Right cardiac atrium (tissue), 5 donors: ENCODE measurements around the gene GSTM4. TPM values are rescaled to one million over a fixed set of nuclear protein-coding genes. Genes with fewer than 3 reads are reported as not detected.

ENCODE experiments used
- ATAC-seq, 2 donors: fragments of 200-7000 bp; cut with Tn5 transposase; one replicate each; pipeline versions ENCODE4 v1.8.0 to v1.9.1; 2020; ENCODE audit warnings: moderate library complexity in 2 of 2, mild to moderate bottlenecking in 1 of 2
- DNase-seq, 3 donors: peaks; one replicate each; pipeline ENCODE4 v3.0.0-alpha.2; 2020
- H3K27ac ChIP-seq: one replicate; pipeline ENCODE4 v1.5.1; 2013; ENCODE audit warnings: mild to moderate bottlenecking, low read length, control low read depth, moderate library complexity
- H3K27me3 ChIP-seq: one replicate; pipeline ENCODE4 v1.6.1; 2013; ENCODE audit not compliant: control insufficient read depth, insufficient read depth
- H3K4me1 ChIP-seq: one replicate; pipeline ENCODE4 v1.6.1; 2013; ENCODE audit warnings: low read length; ENCODE audit not compliant: control insufficient read depth, insufficient read depth
- H3K4me3 ChIP-seq: one replicate; pipeline ENCODE4 v1.5.1; 2013; ENCODE audit warnings: low read length, control low read depth
- H3K9me3 ChIP-seq: one replicate; pipeline ENCODE4 v1.6.1; 2013; ENCODE audit warnings: low read length; ENCODE audit not compliant: control insufficient read depth
- WGBS: extraction: QIAGEN DNeasy Blood & Tissue Kit; methylation state at CpG from one replicate; pipeline ENCODE4 v1.1.7; 2013; 5-methylcytosine and 5-hydroxymethylcytosine counted together
- intact Hi-C, 4 donors: fragments of 100-400 bp; cut with DNase I; formaldehyde crosslinking; loops; one replicate each; pipeline versions ENCODE4 v1.11.0 to v1.14.0; 2022 to 2023
- polyA plus RNA-seq: library from polyadenylated mRNA; stranded (reverse); fragments of 200-250 nt; gene quantifications from one replicate; pipeline ENCODE4 v1.2.3, GENCODE V29; 2013
- total RNA-seq, 4 donors: library from RNA; stranded (reverse); fragmentation: NEBNext Ultra II Directional; extraction: Animal tissue kit (Norgen Biotek cat#: 25700); gene quantifications; one replicate each; pipeline ENCODE4 v1.2.1, GENCODE V29; 2021
- donor health status: healthy with polysubstance abuse.
- donor health status: DM: no; HTN: yes; CAD: no.
- donor health status: DM: no; HTN: no; CAD: no.
- donor health status: DM: no; HTN: yes; CAD: no; lungs with severe emphysema.
- donor health status: DM: yes; HTN: yes; CAD: no.

GSTM4 gene
- total and polyA plus RNA-seq, 5 donors, result 31.2 to 57.8 (median 41.5) TPM

DNA sequence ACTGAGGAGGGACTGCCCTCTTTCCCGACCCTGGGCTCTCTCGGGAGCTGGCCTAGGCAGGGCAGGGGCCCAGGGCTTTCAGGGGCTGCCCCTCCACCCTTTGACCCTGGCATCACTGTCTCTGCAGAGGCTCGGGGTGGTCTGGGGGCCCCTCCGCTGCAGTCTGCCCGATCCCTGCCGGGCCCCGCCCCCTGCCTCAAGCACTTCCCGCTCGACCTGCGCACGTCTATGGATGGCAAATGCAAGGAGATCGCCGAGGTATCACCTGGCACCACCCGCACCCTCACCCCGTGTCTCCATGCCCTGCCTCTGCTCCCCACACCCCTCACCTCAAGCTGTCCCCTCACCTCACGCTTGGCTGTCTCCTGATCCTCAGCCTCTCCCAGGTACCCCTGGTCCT, 30.7 kb upstream of the GSTM4 start:
- DNase-seq (no peak), ATAC-seq (no peak)
- Histone ChIP-seq H3K4me1 (peaks cover 6% of the 10 kb centered on the region), H3K27ac (no peak overlapping the region), H3K9me3 (no peaks in the 10 kb centered on the region), H3K4me3 (no peak overlapping the region), H3K27me3 (no peaks in the 10 kb centered on the region)
- 83% methylated on average over 16 of the region's 16 CpGs for whole genome bisulfite sequencing
- intact Hi-C loops, result no loop called here

DNA sequence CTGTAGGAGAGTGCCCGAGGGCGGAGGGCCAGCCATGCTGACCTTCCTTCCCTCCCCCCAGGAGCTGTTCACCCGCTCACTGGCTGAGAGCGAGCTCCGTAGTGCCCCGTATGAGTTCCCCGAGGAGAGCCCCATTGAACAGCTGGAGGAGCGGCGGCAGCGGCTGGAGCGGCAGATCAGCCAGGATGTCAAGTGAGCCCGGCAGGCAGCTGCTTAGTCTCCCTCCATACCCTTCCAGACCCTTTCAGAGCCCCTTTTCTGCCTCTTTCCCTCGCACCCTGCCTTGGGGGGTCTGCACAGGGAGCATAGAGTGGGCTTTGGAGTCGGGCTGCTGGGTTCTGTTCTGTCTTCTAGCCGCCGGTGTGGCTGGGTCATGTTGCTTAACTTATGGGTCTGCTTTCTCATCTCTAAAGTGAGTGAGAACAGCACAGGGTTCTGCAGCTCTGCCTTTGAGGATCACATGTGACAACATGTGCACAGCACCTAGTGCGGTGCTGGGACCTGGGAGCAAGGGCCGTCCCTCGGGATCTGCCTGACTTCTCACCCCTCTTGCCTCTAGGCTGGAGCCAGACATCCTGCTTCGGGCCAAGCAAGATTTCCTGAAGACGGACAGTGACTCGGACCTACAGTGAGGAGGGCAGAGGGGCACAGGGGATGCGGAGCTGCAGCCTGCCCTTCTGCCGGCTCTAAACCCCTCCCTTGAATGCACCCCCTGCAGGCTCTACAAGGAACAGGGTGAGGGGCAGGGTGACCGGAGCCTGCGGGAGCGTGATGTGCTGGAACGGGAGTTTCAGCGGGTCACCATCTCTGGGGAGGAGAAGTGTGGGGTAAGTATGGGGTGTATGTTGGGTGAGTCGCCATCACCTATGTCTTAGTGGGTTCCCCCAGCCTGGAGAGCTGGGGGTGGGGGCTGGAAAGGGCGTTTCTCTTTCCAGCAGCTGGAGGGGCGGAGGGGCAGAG, 30.0 kb upstream of the GSTM4 start:
- H3K27me3 ChIP-seq, result no peaks in the 10 kb centered on the region
- H3K4me3 ChIP-seq, result no peak overlapping the region
- no peak overlapping the region for H3K27ac ChIP-seq
- intact Hi-C loops, result no loop called here
- no peaks in the 10 kb centered on the region for H3K9me3 ChIP-seq
- DNase-seq, result peak in 2 of 3 donors; percentile 64 to 67
- peaks cover 6% of the 10 kb centered on the region for H3K4me1 ChIP-seq
- 72% methylated on average over 32 of the region's 32 CpGs for WGBS
- no peak for ATAC-seq

DNA sequence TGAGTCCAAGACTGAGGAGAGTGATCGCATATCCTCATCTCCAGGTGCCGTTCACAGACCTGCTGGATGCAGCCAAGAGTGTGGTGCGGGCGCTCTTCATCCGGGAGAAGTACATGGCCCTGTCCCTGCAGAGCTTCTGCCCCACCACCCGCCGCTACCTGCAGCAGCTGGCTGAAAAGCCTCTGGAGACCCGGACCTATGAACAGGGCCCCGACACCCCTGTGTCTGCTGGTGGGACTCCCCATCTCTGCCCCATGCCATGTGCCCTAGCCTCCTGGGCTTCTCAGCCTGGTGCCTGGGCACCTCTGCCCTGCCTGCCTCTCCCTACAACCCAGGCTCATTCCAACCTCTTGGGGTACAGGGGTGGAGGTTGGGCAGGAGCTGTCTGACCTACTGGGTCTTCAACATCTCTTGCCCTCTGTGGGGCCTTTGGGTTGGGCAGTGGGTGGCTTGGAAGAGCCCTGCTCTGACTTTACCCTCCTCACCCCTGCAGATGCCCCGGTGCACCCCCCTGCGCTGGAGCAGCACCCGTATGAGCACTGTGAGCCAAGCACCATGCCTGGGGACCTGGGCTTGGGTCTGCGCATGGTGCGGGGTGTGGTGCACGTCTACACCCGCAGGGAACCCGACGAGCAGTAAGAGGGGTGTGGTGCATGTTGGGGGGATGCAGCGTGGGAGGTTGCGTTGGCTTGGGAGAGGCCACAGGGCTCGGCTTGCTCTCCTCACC, 29.1 kb upstream of the GSTM4 start:
- WGBS, result 95% methylated on average over 21 of the region's 21 CpGs

DNA sequence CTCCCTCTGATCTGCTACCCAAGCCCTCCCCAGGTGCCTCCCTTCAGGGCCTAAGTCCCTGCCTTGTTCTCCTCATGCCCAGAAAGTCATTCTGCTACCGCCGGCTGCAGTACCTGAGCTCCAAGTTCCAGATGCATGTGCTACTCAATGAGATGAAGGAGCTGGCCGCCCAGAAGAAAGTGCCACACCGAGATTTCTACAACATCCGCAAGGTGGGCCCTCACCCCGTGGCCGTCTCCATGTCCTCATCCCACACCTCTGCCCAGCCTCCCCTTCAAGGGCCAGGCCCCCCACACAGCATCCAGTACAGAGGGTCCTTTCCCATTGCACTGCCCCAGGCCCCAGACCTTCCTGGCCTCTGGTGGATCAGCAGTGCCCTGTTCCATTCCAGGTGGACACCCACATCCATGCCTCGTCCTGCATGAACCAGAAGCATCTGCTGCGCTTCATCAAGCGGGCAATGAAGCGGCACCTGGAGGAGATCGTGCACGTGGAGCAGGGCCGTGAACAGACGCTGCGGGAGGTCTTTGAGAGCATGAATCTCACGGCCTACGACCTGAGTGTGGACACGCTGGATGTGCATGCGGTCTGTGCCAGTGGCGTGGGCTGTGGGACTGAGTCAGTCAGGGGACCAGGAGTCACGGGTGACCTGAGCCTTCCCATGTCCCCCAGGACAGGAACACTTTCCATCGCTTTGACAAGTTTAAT, 28.1 kb upstream of the GSTM4 start:
- DNase-seq (peak in 1 of 3 donors; percentile 13), ATAC-seq (no peak)
- Histone ChIP-seq H3K4me3 (no peak overlapping the region), H3K9me3 (no peaks in the 10 kb centered on the region), H3K27me3 (no peaks in the 10 kb centered on the region), H3K27ac (no peak overlapping the region), H3K4me1 (peaks cover 6% of the 10 kb centered on the region)
- intact Hi-C loops, result loop anchor here in 1 of 4 donors (2.0 kb wide), 1 partner anchor 81 kb away; no protein-coding TSS in a partner anchor
- 94% methylated on average over 23 of the region's 23 CpGs for WGBS

More for the DNA sequence above, 29.1 kb upstream of the GSTM4 start:
- H3K4me3 ChIP-seq, result no peak overlapping the region
- peaks cover 6% of the 10 kb centered on the region for H3K4me1 ChIP-seq
- no peak overlapping the region for H3K27ac ChIP-seq
- ATAC-seq (no peak), DNase-seq (peak in 1 of 3 donors; percentile 28)
- H3K27me3 ChIP-seq, result no peaks in the 10 kb centered on the region
- intact Hi-C loops, result no loop called here
- H3K9me3 ChIP-seq, result no peaks in the 10 kb centered on the region

DNA sequence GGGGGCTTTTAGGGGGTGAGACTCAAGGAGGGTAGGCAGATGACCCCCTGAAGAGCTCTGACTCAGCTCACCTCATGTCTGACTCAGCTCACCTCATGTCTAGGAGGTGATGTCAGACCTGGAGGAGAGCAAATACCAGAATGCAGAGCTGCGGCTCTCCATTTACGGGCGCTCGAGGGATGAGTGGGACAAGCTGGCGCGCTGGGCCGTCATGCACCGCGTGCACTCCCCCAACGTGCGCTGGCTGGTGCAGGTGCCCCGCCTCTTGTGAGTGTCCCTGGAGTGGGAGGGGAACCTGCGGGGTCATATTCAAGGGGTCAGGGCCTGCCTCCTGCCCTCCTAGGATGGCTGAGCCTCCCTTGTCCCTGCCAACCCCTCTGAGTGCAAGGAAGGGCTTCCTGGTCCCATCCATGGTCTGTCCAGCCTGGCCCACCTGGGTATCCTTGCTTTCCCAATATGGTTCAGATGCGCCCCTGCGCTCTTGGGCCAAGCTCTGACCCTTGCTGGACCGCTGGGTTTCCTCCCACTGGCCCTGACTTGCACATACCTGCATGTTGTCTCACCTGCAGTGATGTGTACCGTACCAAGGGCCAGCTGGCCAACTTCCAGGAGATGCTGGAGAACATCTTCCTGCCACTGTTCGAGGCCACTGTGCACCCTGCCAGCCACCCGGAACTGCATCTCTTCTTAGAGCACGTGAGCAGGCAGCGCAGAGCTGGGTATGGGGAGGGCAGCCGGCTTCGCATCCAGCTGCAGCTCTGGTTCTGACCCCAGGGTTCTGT, 27.2 kb upstream of the GSTM4 start:
- Histone ChIP-seq H3K27ac (no peak overlapping the region), H3K4me3 (no peak overlapping the region), H3K27me3 (no peaks in the 10 kb centered on the region), H3K9me3 (no peaks in the 10 kb centered on the region), H3K4me1 (no peaks in the 10 kb centered on the region)
- WGBS, result 88% methylated on average over 23 of the region's 23 CpGs
- DNase-seq (peak in 1 of 3 donors; percentile 50), ATAC-seq (no peak)
- intact Hi-C loops, result loop anchor here in 1 of 4 donors (2.0 kb wide), 1 partner anchor 82 kb away; no protein-coding TSS in a partner anchor

DNA sequence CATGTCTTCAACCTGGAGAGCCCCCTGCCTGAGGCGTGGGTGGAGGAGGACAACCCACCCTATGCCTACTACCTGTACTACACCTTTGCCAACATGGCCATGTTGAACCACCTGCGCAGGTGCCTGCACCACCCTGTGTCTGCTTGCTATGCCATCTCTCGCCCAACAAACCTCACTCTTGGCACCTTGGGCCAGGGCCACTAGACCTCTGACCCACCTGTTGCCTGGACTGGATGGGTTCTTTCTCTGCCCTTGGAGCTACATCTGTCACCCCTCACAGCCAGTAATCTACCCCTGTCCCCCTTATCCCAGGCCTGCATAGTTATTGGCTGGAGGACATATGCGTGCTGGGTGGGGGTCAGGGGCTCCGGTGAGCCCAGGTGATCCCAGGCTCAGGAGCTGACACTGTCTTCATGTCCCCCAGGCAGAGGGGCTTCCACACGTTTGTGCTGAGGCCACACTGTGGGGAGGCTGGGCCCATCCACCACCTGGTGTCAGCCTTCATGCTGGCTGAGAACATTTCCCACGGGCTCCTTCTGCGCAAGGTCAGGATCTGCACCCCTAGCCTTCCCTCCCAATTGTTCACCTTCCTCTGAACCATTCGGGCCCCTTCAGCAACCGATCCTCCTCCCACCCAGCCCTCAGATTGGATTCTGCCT, 26.4 kb upstream of the GSTM4 start:
- Histone ChIP-seq H3K27me3 (no peaks in the 10 kb centered on the region), H3K4me3 (no peak overlapping the region), H3K4me1 (no peaks in the 10 kb centered on the region), H3K9me3 (no peaks in the 10 kb centered on the region), H3K27ac (no peak overlapping the region)
- DNase-seq, result peak in 1 of 3 donors; percentile 22
- intact Hi-C loops, result loop anchor here (2.0 to 10.0 kb wide), 3 partner anchors 82 to 355 kb away; partner anchors contain the start of genes GNAI3 (in 2 of the 4) and AHCYL1 (in 1 of the 4)
- WGBS, result 90% methylated on average over 10 of the region's 10 CpGs
- ATAC-seq, result no peak

DNA sequence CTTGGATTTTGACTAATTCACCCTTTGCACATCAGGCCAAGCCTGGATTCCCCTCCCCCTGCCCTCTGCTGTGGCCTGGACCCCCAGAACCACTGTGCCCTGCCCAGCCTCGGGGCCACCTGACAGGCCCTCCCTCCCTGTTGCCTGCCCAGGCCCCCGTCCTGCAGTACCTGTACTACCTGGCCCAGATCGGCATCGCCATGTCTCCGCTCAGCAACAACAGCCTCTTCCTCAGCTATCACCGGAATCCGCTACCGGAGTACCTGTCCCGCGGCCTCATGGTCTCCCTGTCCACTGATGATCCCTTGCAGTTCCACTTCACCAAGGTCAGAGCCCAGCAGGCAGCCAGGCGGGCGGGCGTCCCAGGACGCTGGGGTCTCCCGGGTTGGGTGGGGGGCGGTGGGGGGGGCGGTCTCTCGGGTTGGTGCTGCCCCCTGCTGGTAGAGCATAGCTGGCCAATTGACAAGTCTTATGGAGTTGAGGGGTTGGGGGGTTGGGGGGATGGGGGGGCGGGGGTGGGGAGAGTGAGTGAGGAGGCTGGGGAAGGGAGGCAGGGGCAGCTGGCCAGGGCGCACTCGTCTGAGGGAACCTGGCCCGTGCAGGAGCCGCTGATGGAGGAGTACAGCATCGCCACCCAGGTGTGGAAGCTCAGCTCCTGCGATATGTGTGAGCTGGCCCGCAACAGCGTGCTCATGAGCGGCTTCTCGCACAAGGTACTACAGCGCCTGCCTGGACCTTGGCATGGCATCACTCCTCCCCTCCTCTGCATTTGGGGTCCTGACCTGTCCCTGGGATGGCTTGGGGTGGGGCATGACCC, 25.6 kb upstream of the GSTM4 start:
- no peak for ATAC-seq
- Histone ChIP-seq H3K4me1 (no peaks in the 10 kb centered on the region), H3K27me3 (no peaks in the 10 kb centered on the region), H3K9me3 (no peaks in the 10 kb centered on the region), H3K4me3 (no peak overlapping the region), H3K27ac (no peak overlapping the region)
- intact Hi-C loops, result loop anchor here in 3 of 4 donors (5.0 to 10.0 kb wide), 2 partner anchors 83 to 355 kb away; partner anchors contain the start of genes GNAI3 (in 2 of the 3) and AHCYL1 (in 1 of the 3)
- DNase-seq, result peak in 2 of 3 donors; percentile 58 to 62
- WGBS, result 79% methylated on average over 30 of the region's 30 CpGs

DNA sequence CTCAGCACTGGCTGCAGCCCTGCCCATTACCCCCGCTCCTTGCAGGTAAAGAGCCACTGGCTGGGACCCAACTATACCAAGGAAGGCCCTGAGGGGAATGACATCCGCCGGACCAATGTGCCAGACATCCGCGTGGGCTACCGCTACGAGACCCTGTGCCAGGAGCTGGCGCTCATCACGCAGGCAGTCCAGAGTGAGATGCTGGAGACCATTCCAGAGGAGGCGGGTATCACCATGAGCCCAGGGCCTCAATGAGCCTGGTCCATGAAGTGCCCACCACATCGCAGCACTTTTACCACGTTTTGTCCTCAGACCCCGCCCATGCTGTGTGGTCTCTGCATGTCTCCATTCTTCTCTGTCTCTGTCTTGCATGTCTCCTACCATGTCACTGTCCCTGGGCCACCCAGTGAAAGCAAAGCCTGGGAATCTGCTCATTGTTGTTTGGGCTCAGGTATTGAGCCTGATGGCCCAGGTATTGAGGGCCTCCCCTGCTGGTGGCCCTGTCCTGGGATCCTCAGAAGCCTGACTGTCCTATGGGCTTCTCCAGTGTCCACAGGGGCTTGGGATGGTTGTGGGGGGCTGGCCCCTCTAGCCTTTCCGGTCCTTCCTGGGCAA, 24.9 kb upstream of the GSTM4 start:
- Histone ChIP-seq H3K4me3 (no peak overlapping the region), H3K4me1 (peaks cover 2% of the 10 kb centered on the region), H3K9me3 (no peaks in the 10 kb centered on the region), H3K27me3 (no peaks in the 10 kb centered on the region), H3K27ac (no peak overlapping the region)
- intact Hi-C loops, result loop anchor here in 3 of 4 donors (5.0 to 10.0 kb wide), 2 partner anchors 84 to 354 kb away; partner anchors contain the start of genes GNAI3 (in 2 of the 3) and AHCYL1 (in 1 of the 3)
- DNase-seq, result peak in 1 of 3 donors; percentile 32
- 97% methylated on average over 14 of the region's 14 CpGs for WGBS
- no peak for ATAC-seq
